ENCODE measurements around the gene SMPD3.
"Not testable (repeated sequence)": the region's sequence is repeated elsewhere in the genome, so short reads cannot be mapped to it uniquely, and the experiment has no call there.

Gene SMPD3

GRCh38 chr16:68448360-68448970, at the start of gene SMPD3:
Gene SMPD3 (minus strand): TSS chr16:68448508. CDS start chr16:68372181, 76,327 bp downstream.
- peak; percentile 99 for DNase-seq

GRCh38 chr16:68496689-68497088, 48.4 kb upstream of the SMPD3 start:
- no peak for DNase-seq

GRCh38 chr16:68494261-68494660, 46.0 kb upstream of the SMPD3 start:
- not testable (repeated sequence) for DNase-seq

- DNase-seq = no peak
These were observed 45.2 kb upstream of the SMPD3 start for GRCh38 chr16:68493412-68494070.

- DNase-seq = no peak
These were observed 44.5 kb upstream of the SMPD3 start for GRCh38 chr16:68492543-68493411.

GRCh38 chr16:68492151-68492542, 43.8 kb upstream of the SMPD3 start:
- no peak for DNase-seq

GRCh38 chr16:68491576-68491950, 43.3 kb upstream of the SMPD3 start:
- DNase-seq = no peak

GRCh38 chr16:68490829-68491575, 42.7 kb upstream of the SMPD3 start:
- no peak for DNase-seq

GRCh38 chr16:68490358-68490757, 42.0 kb upstream of the SMPD3 start:
- no peak for DNase-seq

- DNase-seq = no peak
These were observed 40.2 kb upstream of the SMPD3 start for GRCh38 chr16:68488554-68488953.

GRCh38 chr16:68487669-68488068, 39.4 kb upstream of the SMPD3 start:
- no peak for DNase-seq

GRCh38 chr16:68487203-68487514, 38.9 kb upstream of the SMPD3 start:
- DNase-seq = no peak

- DNase-seq = no peak
These were observed 38.3 kb upstream of the SMPD3 start for GRCh38 chr16:68486502-68487202.

- no peak for DNase-seq
These were observed 33.3 kb upstream of the SMPD3 start for GRCh38 chr16:68481636-68482035.

- DNase-seq = no peak
These were observed 32.0 kb upstream of the SMPD3 start for GRCh38 chr16:68480084-68480995.

GRCh38 chr16:68479271-68479670, 31.0 kb upstream of the SMPD3 start:
- no peak for DNase-seq

GRCh38 chr16:68478526-68479250, 30.4 kb upstream of the SMPD3 start:
- no peak for DNase-seq

GRCh38 chr16:68475071-68475470, 26.8 kb upstream of the SMPD3 start:
- DNase-seq = no peak

- DNase-seq = peak; percentile 5
These were observed 25.2 kb upstream of the SMPD3 start for GRCh38 chr16:68473358-68474070.

GRCh38 chr16:68472581-68472980, 24.3 kb upstream of the SMPD3 start:
- DNase-seq = no peak

Data from CD4-positive, alpha-beta T cell treated with Interleukin-10 for 1 hour (primary cell).